Endothelial cell of umbilical vein (primary cell): ENCODE measurements around the gene CDKL4. TPM values are rescaled to one million over a fixed set of nuclear protein-coding genes. Genes with fewer than 3 reads are reported as not detected.

Source experiments
- BruUV-seq: library from RNA; stranded (reverse); fragments of 400-500 nt; replicated peaks from 2 replicates; lab custom pipeline; 2021; lab: Mats Ljungman, UMichigan
- CTCF ChIA-PET: fragments of 300-600, 350-600 bp; sonication (Branson Sonifier 250); formaldehyde crosslinking; loops from one replicate; lab custom pipeline; 2021; ENCODE audit warnings: antibody characterized with exemption, inconsistent platforms; lab: Charles Lee
- POLR2A ChIA-PET: fragments of 300-600, 350-600 bp; sonication (Branson Sonifier 250); formaldehyde crosslinking; loops from one replicate; lab custom pipeline; 2021; ENCODE audit warnings: antibody characterized with exemption, inconsistent platforms; lab: Charles Lee
- DNase-seq: peaks from one replicate; pipeline ENCODE4 v3.0.0-alpha.2; 2011; ENCODE audit warnings: low read depth, low spot score
- FAIRE-seq: peaks from 2 replicates; lab custom pipeline; 2011; peaks lifted over from hg19 to GRCh38; lab: Jason Lieb, UNC
- H2AFZ ChIP-seq: 2 replicates; pipeline ENCODE4 v1.6.0; 2012; ENCODE audit warnings: low read depth, low read length, control low read depth, inconsistent platforms
- H3K27ac ChIP-seq: 2 replicates; pipeline ENCODE4 v1.5.1; 2011; ENCODE audit warnings: low read depth, mild to moderate bottlenecking, control low read depth, low read length, moderate library complexity; ENCODE audit not compliant: insufficient read depth
- H3K27me3 ChIP-seq, 2 experiments: 2 replicates each; pipeline versions ENCODE4 v1.6.0 to v1.6.1; 2011; ENCODE audit warnings: low read length in 2 of 2, mixed read lengths in 1 of 2; ENCODE audit not compliant: control insufficient read depth in 2 of 2, insufficient read depth in 2 of 2
- H3K36me3 ChIP-seq, 2 experiments: 2 replicates in 1 of 2; 3 replicates in 1 of 2; pipeline ENCODE4 v1.5.1; 2011; ENCODE audit warnings: low read length in 2 of 2, mild to moderate bottlenecking in 1 of 2, moderate library complexity in 1 of 2; ENCODE audit not compliant: control insufficient read depth in 2 of 2, insufficient read depth in 2 of 2; ENCODE audit errors: extremely low read depth in 1 of 2
- H3K4me1 ChIP-seq: 3 replicates; pipeline ENCODE4 v1.5.1; 2011; ENCODE audit warnings: mild to moderate bottlenecking, low read length; ENCODE audit not compliant: control insufficient read depth, insufficient read depth; ENCODE audit errors: extremely low read depth
- H3K4me2 ChIP-seq: 2 replicates; pipeline ENCODE4 v1.6.1; 2011; ENCODE audit warnings: low read length, control low read depth, mixed read lengths; ENCODE audit not compliant: insufficient read depth
- H3K4me3 ChIP-seq, 3 experiments: fragments of 200-600 bp in 1 of 3; sonication (generic), shearing (Covaris generic) in 1 of 3; replicated peaks in 1 of 3; 2 replicates each; pipeline ENCODE4 v1.5.1; 2011 to 2016; ENCODE audit warnings: control low read depth in 3 of 3, low read length in 3 of 3, mild to moderate bottlenecking in 2 of 3, inconsistent platforms in 1 of 3, low read depth in 1 of 3, moderate library complexity in 1 of 3; ENCODE audit not compliant: insufficient read depth in 1 of 3
- H3K79me2 ChIP-seq: 2 replicates; pipeline ENCODE4 v1.6.0; 2012; ENCODE audit warnings: low read length, inconsistent platforms; ENCODE audit not compliant: control insufficient read depth, insufficient read depth
- H3K9ac ChIP-seq: replicated peaks from 2 replicates; pipeline ENCODE3; 2011; ENCODE audit warnings: low read length, control low read depth; ENCODE audit not compliant: insufficient read depth; ENCODE audit errors: extremely low read depth
- H3K9me1 ChIP-seq: replicated peaks from 3 replicates; pipeline ENCODE4 v1.6.0; 2011; ENCODE audit warnings: mild to moderate bottlenecking, low read length; ENCODE audit not compliant: control insufficient read depth, insufficient read depth; ENCODE audit errors: extremely low read depth
- H3K9me3 ChIP-seq: replicated peaks from 2 replicates; pipeline ENCODE4 v1.5.1; 2012; ENCODE audit warnings: low read length, inconsistent platforms; ENCODE audit not compliant: control insufficient read depth, insufficient read depth
- H4K20me1 ChIP-seq: replicated peaks from 2 replicates; pipeline ENCODE3; 2011; ENCODE audit warnings: mild to moderate bottlenecking, low read length; ENCODE audit not compliant: control insufficient read depth, insufficient read depth; ENCODE audit errors: extremely low read depth
- EZH2 ChIP-seq: IDR thresholded peaks from 2 replicates; pipeline ENCODE4 v1.6.1; 2012; ENCODE audit warnings: borderline replicate concordance, low read depth, mild to moderate bottlenecking, moderate library complexity, low read length, inconsistent platforms; ENCODE audit not compliant: severe bottlenecking
- FOS ChIP-seq: IDR thresholded peaks from 2 replicates; pipeline ENCODE4 v1.6.1; 2011; ENCODE audit warnings: mild to moderate bottlenecking, low read length, moderate library complexity, borderline replicate concordance; ENCODE audit not compliant: insufficient read depth
- GATA2 ChIP-seq: IDR thresholded peaks from 2 replicates; pipeline ENCODE4 v1.7.0; 2011; ENCODE audit warnings: low read depth, mild to moderate bottlenecking, moderate library complexity, mixed read lengths, low read length; ENCODE audit not compliant: insufficient read length, insufficient read depth
- JUN ChIP-seq: IDR thresholded peaks from 2 replicates; pipeline ENCODE4 v1.6.1; 2011; ENCODE audit warnings: borderline replicate concordance, low read depth; ENCODE audit not compliant: insufficient read length, insufficient read depth
- MAX ChIP-seq: IDR thresholded peaks from 2 replicates; pipeline ENCODE4 v1.6.1; 2011; ENCODE audit not compliant: insufficient read depth, insufficient read length
- MYC ChIP-seq: IDR thresholded peaks from one replicate; pipeline ENCODE4 v1.6.1; 2011; ENCODE audit warnings: mild to moderate bottlenecking, low read depth, low read length
- POLR2A ChIP-seq: IDR thresholded peaks from 2 replicates; pipeline ENCODE4 v1.6.1; 2012; ENCODE audit warnings: low read depth, mild to moderate bottlenecking, control low read depth, low read length
- POLR2AphosphoS5 ChIP-seq: IDR thresholded peaks from 2 replicates; pipeline ENCODE4 v1.6.1; 2012; ENCODE audit warnings: low read depth, mild to moderate bottlenecking, control low read depth, low read length, moderate library complexity; ENCODE audit not compliant: insufficient read depth
- dilution Hi-C: fragments of 300-500 bp; cut with MboI; formaldehyde crosslinking; loops from one replicate; pipeline ENCODE4 v1.15.0; 2019; ENCODE audit warnings: low sequenced_read_pairs; ENCODE audit not compliant: extremely low pct_ligation_motif_present
- intact Hi-C: fragments of 100-400 bp; cut with micrococcal nuclease; formaldehyde crosslinking; loops from one replicate; pipeline ENCODE4 v1.10.0; 2022
- polyA plus RNA-seq, 4 experiments: library from polyadenylated mRNA; depleted of rRNA in 3 of 4; stranded (reverse) in 3 of 4; unstranded in 1 of 4; fragments of >200 nt; gene quantifications; 2 replicates each; pipeline versions ENCODE4 v1.2.1 to v1.2.3, GENCODE V29; 2011 to 2012; ENCODE audit warnings: missing spikeins in 1 of 4
- total RNA-seq: library from RNA; stranded (reverse); gene quantifications from 2 replicates; pipeline ENCODE4 v1.2.3, GENCODE V29; 2021
- TF ChIP-seq, protein P1 (sequence below), 2 donors: IDR thresholded peaks; 1 replicate in 1 of 2; 2 replicates in 1 of 2; pipeline ENCODE4 v1.5.1; 2011; ENCODE audit warnings: low read length in 2 of 2, mild to moderate bottlenecking in 2 of 2, moderate library complexity in 2 of 2, control low read depth in 1 of 2, inconsistent platforms in 1 of 2, low read depth in 1 of 2; ENCODE audit not compliant: insufficient read depth in 1 of 2; ENCODE audit errors: extremely low read depth in 1 of 2

The CDKL4 gene
- total and polyA plus RNA-seq, 2 donors (not counting 3 experiments of a cell fraction or from before 2014, with no cell fraction given): 0.17 to 0.75 TPM

DNA sequence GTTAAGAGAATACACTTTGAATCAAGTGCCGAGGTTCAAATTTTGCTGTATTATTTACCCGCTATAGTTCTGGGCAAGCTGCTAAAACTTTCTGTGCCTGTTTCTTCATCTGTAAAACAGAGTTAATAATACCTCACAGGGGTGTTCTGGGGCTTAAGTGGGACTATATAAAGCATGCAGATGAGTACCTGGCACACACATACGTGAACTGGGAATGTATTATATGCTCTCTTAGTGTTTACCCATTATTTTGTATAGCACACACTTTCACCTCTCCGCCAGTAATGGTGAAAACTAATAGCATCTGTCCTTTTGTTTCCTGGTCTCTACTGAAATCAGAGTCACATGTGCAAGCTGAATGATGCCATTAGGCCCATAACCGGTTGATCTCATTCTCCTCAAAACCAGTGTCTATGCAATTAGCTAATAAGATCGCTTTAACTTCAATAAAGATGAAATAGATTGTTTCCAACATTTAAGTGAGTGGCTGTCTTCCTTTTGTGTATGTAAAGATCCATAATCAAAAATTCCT is 3.8 kb upstream of the CDKL4 start:
- H3K9me1 ChIP-seq: no peaks in the 10 kb centered on the region
- FAIRE-seq (no peak), DNase-seq (no peak)
- dilution Hi-C loops: loop anchor here (25.0 kb wide), 1 partner anchor 185 kb away; no protein-coding TSS in a partner anchor
- TF ChIP-seq MYC: no peak
- no peak for TF ChIP-seq POLR2A
- TF ChIP-seq GATA2: no peak
- TF ChIP-seq, protein P1, sequence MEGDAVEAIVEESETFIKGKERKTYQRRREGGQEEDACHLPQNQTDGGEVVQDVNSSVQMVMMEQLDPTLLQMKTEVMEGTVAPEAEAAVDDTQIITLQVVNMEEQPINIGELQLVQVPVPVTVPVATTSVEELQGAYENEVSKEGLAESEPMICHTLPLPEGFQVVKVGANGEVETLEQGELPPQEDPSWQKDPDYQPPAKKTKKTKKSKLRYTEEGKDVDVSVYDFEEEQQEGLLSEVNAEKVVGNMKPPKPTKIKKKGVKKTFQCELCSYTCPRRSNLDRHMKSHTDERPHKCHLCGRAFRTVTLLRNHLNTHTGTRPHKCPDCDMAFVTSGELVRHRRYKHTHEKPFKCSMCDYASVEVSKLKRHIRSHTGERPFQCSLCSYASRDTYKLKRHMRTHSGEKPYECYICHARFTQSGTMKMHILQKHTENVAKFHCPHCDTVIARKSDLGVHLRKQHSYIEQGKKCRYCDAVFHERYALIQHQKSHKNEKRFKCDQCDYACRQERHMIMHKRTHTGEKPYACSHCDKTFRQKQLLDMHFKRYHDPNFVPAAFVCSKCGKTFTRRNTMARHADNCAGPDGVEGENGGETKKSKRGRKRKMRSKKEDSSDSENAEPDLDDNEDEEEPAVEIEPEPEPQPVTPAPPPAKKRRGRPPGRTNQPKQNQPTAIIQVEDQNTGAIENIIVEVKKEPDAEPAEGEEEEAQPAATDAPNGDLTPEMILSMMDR (IDR thresholded peaks at IDR 0.05; ENCODE audit: extremely low read depth in 1 of 2, insufficient read depth in 1 of 2, low read depth in 1 of 2, low read length in 2 of 2): no peak
- TF ChIP-seq JUN: no peak
- TF ChIP-seq POLR2AphosphoS5: no peak
- no peak for TF ChIP-seq MAX
- no peak for TF ChIP-seq FOS
- no peak for TF ChIP-seq EZH2
- H3K27me3 ChIP-seq: no peaks in the 10 kb centered on the region
- CTCF ChIA-PET: no interaction called here
- no peak overlapping the region for H3K9ac ChIP-seq
- H3K4me2 ChIP-seq: no peak overlapping the region
- H3K4me3 ChIP-seq: no peak overlapping the region
- intact Hi-C loops: loop anchor here (5.0 kb wide), 1 partner anchor 485 kb away; no protein-coding TSS in a partner anchor
- H3K79me2 ChIP-seq: no peaks in the 10 kb centered on the region
- no peaks in the 10 kb centered on the region for H4K20me1 ChIP-seq
- H3K27ac ChIP-seq: no peak overlapping the region
- H3K36me3 ChIP-seq: peaks cover 0 to 2% of the 10 kb centered on the region in 2 experiments
- H2AFZ ChIP-seq: no peak overlapping the region
- no peaks in the 10 kb centered on the region for H3K9me3 ChIP-seq
- H3K4me1 ChIP-seq: no peaks in the 10 kb centered on the region
- POLR2A ChIA-PET: no interaction called here
- no TSS peak for BruUV-seq
